IPS DF 4.7 (cell line): ENCODE measurements around the gene ABCB1.

ENCODE experiments used
- DNase-seq: peaks from one replicate; pipeline ENCODE4 v3.0.0-alpha.2; 2013; ENCODE audit warnings: low spot score; ENCODE audit errors: extremely low read depth

ABCB1 gene

DNA sequence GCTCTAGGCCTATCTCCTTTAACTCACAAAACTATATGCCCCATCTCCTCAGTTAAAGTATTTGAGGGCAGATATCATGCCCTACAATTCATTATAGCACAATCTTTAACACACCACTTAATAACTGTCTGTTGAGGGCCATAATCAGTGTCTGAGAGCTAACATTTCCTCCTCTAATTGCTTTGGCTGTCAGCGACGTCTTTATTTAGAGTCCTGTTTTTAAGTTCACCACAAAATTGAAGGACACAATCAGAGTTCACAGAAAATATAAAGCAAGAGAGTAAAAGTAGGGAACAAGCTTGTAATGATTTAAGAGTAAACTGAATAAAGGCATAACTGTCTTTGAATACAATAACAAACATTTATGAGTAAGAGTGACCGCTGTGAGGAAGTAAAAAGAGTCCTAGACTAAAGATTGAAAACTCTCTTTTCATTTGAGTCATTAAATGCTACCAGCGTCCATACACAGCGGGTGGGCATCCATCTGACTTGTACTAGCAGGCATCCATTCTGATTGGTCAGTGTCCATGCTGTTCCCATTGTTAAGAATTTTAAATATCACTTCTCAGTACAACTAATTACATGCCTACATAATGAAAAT lies 86.8 kb downstream of the ABCB1 start:
- no peak for DNase-seq

DNA sequence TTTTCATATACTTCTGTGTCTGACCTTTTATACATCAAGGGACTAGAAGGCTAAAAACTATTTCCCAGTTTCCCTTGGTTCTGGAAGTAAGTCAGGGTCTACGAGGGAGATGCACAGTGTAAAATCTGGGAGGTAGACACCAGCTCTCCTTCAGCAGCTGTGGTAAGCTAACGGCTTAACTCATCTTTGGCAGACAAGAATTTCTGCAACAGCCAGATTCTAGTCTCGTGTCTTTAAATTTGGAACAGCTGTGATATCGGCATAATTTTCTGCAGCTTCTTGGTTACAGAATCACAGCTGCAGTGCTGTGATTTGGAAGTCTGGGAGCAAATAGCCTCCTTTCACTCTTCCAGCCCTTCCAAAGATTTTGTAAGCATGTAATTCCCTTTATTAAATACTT lies 87.8 kb downstream of the ABCB1 start:
- no peak for DNase-seq

DNA sequence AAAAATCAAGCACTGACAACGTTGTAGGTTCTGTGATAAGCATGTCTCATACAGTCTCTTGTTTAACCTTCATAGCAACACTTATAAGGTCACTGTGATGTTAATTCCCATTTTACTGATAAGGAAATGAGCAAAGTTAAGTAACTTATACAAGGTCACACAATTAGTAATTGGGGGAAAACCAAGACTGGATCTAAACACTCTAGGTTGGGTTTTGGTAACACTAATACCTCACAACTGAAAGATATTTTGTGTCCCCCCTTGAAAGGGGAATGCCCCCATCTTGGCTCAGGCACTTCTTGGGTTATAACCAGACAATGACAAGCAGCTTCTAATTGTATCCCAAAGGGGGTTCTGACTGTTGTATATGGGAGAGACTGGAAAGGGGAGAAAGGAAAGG lies 89.2 kb downstream of the ABCB1 start:
- DNase-seq: no peak

DNA sequence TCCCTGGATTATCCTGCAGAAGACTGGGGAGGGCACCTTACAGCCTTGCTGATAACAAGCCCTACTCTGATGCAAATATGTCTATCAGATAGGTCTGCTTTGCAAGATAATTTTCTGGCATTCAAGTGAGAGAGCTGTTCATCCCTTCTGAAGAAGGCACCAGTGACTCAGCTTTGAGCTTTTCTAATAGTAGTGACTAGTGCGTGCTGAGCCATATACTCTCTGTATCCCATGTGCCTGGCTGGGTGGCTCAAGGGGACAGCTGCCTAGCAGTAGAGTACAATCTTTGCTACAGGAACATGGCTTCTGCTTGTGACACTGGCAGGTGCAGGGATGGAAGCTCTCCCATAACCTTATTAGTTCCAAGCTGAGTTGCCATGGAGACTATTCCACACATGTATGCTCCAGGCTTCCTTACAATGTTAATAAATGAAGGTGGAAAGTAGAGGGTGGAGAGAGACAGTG lies 90.2 kb downstream of the ABCB1 start:
- no peak for DNase-seq

DNA sequence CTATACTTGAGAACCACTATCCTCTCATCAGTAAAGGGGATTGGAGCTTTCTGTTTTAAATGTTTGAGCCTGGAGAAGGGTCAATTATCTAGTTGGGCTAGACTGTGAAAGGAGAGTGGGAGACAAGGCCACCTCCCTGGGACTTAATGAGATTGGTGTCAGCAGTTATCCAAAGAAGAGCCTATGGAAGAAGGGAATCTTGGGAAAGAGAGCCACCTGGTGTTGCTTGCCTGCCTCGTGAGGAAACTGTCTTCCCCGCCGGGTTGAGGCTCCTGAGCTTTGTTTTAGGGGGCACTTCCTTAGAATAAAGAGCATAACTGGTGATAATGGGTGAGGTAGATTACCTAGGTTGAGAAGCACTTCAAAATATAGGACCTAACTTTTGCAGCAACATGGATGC lies 93.2 kb downstream of the ABCB1 start:
- no peak for DNase-seq

DNA sequence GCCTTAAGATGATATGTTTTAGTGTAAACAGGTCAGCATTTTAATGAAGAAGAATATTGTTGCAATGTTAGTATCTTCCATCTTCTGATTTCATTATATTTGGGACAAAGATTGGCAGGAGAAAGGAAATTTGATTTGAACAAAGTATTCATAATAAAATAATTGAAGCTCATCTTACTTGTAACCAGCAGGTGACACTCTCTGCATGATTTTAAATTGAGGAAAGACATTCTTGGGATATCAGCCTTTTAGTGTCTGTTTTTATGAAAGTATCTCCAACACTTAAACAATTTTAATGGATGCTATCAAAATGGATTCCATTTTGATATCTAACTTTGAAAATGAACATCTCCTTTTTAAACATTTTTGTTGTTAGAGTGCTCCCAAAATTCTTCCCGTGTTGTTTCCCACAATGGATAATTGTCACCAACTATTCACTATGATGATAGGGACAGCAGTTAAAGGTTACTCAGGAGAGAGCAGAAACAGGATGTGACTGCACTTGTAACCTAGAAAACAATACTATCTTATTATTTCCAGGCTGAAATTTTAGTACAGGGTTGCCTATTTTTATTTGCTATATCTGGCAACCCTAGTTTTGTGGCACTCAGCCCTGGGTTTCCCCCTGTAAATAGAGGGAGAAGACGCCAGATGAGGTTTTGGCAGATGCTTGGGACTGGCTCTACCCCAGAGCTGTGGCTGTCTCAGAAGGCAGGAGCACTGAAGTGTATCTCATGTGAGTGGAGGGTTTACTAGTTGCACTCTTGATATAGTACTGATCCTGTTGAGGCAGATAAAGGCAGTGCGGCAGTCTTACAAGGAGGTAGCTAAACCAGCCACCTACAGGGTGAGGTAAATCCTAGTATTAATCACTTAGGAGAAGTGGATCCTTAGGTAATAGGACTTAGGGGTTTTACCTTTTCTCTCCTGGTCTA lies 94.2 kb downstream of the ABCB1 start:
- DNase-seq: no peak

DNA sequence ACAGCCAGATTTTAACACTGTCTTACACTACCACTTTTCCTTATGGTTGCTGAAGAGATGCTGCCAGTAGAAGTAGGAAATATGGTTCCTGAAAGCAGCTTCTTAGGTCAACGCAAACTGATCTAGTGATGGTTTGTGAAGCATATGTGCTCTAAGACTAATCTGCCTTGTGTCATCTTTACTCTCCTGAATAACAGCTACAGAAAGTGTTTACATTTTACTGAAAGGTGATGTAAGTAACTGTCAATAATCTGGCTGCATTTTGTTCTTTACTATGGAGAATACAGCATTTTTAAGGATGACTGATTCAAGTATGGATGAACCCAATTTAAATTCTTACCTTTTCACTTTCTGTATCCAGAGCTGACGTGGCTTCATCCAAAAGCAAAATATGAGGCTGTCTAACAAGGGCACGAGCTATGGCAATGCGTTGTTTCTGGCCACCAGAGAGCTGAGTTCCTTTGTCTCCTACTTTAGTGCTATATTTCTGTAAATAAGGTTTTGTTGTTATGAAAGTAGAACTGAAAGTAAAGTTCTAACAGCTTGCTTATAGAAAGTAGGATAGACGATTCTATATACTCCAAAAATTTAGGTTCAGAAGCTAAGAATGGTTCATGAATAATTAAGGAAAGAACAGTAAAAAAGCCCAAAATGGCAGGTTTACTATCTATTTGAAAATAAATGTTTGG lies 95.0 kb downstream of the ABCB1 start:
- no peak for DNase-seq

DNA sequence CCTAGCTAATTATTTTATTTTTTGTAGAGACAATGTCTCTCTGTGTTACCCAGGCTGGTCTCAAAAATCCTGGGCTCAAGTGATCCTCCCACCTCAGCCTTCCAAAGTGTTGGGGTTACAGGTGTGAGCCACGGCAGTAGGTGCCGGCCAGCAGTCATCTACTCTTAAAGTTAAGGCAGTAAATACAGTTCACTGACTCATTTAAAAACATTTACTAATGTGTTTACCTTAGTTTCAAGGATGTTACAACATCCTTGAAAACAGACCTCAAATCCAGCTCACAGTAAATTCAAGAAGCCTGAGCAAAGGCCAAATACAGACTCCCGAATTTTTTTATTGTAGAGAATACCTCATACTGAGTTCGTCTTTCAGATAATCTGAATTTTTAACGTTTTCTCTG lies 95.6 kb downstream of the ABCB1 start:
- DNase-seq: no peak

DNA sequence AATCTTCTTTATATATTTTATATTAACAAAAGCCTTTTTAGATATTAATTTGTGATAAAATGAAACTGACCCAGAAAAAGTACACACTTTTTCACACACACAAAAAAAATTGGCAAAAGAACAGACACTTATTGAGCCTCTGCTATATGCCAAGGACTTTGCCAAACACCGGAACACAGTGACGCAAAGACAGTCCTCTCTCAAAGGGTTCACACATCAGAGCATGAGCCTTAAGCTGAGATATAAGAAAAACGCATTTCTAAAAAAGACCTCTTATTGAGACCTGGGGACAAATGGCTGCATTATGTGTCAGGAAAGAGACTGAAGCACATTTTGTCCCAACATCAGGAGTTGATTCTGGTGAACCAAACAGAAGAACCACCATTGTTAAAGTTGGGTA lies 101.2 kb downstream of the ABCB1 start:
- DNase-seq: no peak

DNA sequence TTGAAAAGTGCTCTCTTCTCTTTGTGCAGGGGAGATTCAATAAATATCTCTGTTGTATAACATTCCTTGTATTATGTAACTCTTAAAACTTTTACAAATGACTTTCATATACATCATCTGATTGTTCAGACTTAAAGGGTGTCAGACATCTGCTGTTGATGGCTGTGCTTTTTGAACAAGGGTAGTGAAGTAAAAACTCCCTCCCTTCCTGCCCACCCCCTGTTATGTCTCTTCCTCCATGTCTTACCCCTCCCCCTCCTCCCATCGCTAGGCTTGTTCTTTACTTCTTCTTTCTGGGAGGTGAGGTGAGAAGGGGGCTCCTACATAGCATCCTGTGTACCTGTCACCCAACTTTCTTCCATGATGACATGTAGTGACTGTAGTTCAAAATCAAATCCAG lies 101.8 kb downstream of the ABCB1 start:
- no peak for DNase-seq

DNA sequence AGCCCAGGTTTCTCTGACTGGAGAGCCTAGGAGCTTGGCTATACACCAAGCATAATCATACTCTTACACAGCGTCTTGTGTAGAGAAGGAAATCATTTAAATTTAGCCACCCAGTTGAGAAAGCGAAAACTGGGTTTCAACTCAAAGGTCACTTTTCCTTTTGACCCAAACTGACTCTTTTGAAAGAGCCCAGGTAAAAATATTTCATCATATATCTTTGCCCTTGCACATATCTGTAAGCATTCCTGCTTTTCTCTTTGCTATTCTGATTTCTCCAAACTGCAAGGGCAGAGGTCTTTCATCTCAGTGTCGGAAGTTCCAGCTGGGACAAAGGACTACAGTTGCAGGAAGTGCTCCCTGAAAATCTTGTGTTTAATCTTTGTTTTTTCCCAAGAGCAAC lies 103.2 kb downstream of the ABCB1 start:
- no peak for DNase-seq

DNA sequence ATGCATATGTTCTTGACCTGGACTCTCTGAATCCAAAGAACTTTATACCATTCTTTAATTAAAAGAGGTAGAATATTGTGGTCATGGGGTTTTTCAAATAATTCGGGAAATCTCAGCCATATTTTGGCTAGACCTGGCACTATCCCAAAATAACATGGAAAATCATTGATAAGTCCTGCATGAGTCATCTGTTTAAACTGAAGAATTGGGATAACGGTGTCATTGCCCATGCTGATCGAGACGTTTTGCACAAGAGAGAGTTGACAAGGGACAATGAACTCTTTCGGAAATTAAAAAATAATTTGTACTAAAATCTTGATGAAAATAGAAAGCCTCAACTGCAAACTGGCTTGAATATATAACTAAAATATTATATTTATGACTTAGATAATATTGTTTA lies 105.3 kb downstream of the ABCB1 start:
- DNase-seq: no peak

DNA sequence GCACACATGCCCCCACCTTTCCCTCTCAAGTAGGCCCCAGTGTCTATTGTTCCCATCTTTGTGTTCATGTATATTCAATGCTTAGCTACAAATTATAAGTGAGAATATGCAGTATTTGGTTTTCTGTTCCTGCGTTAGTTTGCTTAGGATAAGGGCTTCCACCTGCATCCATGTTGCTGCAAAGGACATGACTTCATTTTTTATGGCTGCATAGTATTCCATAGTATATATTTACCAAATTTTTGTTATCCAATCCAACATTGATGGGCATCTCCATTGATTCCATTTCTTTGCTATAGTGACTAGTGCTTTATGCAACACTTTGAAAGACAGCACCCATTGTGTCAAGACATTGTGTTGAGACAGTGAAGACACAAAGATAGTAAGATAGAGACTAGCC lies 106.2 kb downstream of the ABCB1 start:
- DNase-seq: no peak

DNA sequence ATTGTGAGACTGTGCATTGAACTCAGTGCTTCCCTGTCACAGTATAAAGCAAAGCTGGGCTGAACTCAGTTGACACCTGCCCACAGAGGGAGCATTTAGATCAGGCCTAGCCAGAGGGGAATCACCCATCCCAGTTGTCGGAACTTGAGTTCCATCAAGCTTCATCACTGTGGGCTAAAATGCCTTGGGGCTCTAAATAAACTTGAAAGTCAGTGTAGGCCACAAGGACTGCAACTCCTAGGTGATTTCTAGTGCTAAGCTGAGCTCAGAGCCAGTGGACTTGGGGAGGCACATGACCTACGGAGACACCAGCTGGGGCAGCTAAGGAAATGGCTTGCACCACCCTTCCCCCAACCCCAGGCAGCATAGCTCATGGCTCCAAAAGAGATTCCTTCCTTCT lies 117.6 kb downstream of the ABCB1 start:
- no peak for DNase-seq

DNA sequence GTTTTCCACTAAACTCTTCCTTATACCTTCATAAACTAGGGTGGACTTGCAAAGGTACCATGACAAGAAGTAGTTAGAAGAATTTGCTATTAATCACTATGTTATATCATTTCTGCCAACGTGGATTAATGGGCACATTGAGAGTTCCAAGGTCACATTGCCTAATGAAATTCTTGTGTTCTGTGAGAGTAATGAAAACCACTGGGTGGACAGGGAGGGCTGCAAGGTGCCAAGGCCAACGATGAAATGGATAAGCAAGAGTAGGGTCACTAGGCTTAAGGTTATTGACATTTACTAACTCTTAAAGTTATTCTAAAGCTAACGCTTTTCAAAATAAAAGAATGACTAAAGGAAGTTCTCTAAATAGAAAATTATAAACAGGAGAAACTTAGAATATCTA lies 118.6 kb downstream of the ABCB1 start:
- no peak for DNase-seq

DNA sequence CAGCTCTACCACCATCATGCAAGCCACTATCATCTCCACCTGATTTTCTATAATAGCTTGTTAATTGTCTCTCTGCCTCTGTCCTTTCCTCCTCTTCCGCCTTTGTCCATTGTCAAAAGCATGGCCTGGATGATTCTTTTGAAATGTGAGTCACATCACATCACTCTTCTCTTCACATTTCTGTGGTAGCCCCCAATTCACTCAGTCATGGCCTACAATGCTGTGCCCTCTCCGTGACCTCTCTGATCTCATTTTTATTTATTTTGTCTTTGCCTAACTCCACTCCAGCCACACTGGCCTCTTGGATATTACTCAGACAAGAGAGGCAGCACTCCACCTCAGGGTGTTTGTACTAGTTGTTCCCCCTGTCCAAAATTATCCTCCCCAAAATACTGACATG lies 120.3 kb downstream of the ABCB1 start:
- no peak for DNase-seq

DNA sequence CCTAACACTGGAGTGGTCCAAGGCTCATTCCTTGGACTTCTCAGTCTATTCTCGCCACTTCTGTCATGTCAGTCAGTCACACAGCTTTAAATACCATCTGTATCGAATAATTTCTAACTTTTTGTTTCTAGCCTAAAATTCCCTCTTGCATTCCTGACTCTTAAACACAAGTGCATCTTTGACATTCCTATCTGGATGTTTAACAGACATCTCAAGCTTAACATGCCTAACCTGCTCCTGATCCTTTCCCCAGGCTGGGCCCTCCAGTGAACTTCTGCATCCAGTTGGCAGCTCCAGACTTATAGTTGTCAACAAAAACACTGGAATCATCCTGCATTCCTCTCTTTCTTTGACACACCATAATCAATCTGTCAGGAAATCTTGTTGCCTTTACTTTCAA lies 120.7 kb downstream of the ABCB1 start:
- DNase-seq: no peak

DNA sequence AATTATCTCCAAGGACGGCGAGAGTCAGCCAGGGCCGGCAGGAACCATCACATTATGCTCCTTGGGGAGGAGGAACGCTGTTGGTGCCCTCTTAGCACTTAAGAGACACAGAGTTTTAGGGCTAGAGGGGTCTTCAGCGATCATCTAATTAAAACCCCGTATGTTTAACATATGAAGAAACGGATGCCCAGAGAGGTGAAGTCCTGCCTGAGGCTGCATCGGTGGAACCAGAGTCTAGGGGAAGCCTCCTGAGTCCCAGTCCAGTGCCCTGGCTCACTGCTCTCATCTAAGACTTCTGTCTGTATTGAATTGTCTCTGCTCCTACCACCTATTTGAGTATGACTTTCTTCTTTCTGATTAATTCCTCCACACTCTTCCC lies 124.5 kb downstream of the ABCB1 start:
- DNase-seq: no peak

DNA sequence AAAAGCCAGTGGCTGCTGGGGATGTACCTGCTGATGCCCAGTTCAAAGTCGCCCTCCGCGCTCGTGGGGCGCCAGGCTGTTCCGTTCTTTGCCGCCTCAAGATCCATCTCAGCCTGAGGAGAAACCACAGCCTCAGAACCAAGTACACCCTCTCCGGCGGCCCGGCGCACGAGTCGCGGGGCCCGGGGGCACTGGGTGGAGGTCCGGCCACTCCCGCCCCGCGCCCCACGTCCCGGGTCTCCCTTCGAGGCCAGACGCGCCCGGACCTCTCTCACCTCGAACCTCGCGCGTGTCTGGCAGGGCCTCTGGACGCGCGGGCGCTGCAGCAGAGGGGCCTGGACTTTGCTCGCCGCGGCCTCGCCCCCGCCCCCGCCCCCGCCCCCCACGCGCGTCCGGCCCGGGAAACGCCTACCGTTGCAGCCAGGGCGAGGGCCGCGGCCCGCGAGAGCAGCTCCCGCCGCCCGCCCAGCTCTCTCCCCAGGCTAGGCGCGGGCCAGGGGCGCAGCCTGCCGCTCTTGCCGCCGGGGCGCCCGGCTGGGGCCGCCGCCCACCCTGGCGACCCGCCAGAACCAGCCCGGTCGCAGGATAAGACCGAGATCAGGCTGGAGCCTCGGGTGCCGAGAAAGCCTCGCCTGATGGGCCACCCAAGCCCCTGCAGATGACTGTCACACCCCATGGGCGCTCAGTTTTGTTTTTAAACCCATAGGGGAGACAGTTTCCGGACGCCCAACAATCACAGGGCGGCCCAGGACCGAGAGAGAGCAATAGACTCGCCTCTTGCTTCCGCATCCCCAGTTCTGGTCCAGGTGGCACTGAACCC lies 125.1 kb downstream of the ABCB1 start, which contains the start of gene ABCB4:
ABCB4 (minus strand) TSS at position 322 of the 820 bp plus-strand sequence; CDS start at position 107, 215 bp downstream.
- DNase-seq: no peak

DNA sequence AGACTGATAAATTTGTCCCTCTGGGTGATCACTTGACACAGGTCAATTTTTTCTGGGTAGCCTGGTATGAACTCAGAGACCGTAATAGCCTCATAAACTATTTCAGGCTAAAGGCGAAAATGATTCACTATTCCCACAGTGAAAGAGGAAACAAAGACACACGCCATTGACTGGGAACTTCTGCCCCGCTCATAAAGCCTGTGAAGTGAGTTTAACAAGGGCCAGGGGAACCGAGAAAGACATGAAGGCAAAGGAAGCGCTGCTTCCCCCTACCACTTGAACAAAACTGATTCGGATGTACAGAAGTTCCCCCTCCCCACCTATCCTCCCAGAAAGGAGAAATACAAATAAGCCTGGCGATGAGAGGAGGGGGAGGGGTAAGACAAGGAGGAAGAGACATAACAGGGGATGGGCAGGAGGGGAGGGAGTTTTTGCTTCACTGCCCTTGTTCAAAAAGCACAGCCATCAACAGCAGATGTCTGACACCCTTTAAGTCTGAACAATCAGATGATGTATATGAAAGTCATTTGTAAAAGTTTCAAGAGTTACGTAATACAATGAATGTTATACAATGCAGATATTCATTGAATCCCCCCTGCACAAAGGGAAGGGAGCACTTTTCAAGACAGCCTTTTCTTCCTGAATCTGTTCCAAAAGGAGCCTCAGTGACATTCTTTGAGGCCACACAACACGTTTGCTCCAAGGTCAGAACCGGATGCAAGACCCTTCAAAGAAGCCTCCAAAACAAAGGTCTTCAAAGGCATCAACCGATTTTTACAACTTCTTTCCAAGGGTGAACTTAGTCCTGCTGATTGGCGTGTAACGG lies 125.9 kb downstream of the ABCB1 start:
- DNase-seq: no peak

DNA sequence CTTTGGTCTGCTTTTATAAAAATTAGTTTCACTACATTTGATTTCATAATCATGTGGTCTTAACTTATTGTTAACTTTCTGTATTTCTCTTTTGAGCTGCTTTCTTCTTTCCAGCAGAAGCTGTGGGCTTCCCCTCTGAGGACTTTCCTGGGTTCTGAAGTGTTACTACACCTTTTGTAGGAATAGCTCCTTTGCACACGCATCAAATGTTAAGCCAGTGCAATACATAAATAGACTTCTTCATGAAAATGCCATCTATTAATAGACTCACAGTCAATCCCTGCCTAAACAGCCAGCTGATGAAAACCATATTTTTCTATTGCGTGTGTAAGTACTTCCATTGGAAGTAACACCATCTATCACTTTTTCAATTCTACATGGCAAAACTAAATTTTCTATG lies 126.7 kb downstream of the ABCB1 start:
- no peak for DNase-seq
